Measurements from ENCODE around the gene SSR1. TPM values are rescaled to one million over a fixed set of nuclear protein-coding genes. Genes with fewer than 3 reads are reported as not detected.

SSR1 gene
- total and polyA plus RNA-seq, 9 of the 15 experiments (the other 6 are each of a cell fraction or from before 2014, with no cell fraction given): 87.7 to 220 (median 144) TPM

GRCh38 chr6:7312616-7313504, at the start of gene SSR1 (continued):
- no peak for TF ChIP-seq U2AF2 (optimal IDR thresholded peaks at IDR 0.05; ENCODE audit: low read depth, low read length)
- TF ChIP-seq CREBBP (IDR thresholded peaks at IDR 0.05; ENCODE audit: low read depth, low read length): no peak
- no peak for TF ChIP-seq ZMIZ1 (IDR thresholded peaks at IDR 0.05; ENCODE audit: low read depth in 2 of 2, low read length in 2 of 2)
- TF ChIP-seq MTA3 (IDR thresholded peaks at IDR 0.05; ENCODE audit: borderline replicate concordance): peak; percentile 63; the same call in 1 of the 2 replicates
- TF ChIP-seq RFX1 (IDR thresholded peaks at IDR 0.05): no peak
- peak; percentile 68; the same call in 1 of the 2 replicates for TF ChIP-seq ZBED1 (IDR thresholded peaks at IDR 0.05)
- TF ChIP-seq TEAD4 (IDR thresholded peaks at IDR 0.05; ENCODE audit: low read length): peak; percentile 28; the same call in 1 of the 2 replicates
- TF ChIP-seq TEAD4 (CRISPR knock-in tag; IDR thresholded peaks at IDR 0.05; ENCODE audit: borderline replicate concordance): peak; percentile 89
- TF ChIP-seq ZFP1 (CRISPR knock-in tag; IDR thresholded peaks at IDR 0.05): no peak
- no peak for TF ChIP-seq PCBP2 (IDR thresholded peaks at IDR 0.05; ENCODE audit: low read depth, low read length, poor library complexity, severe bottlenecking)
- TF ChIP-seq MEIS2 (IDR thresholded peaks at IDR 0.05; ENCODE audit: partially characterized antibody): peak; percentile 85
- TF ChIP-seq ZNF764 (CRISPR knock-in tag; IDR thresholded peaks at IDR 0.05; ENCODE audit: low read depth): no peak
- TF ChIP-seq PHF8 (IDR thresholded peaks at IDR 0.05; ENCODE audit: borderline replicate concordance, low read length): peak; percentile 94
- no peak for TF ChIP-seq RERE (CRISPR knock-in tag; IDR thresholded peaks at IDR 0.05; ENCODE audit: borderline replicate concordance)
- peak; percentile 79 for TF ChIP-seq TAF7 (tag; IDR thresholded peaks at IDR 0.05)
